PC-9 (cell line): ENCODE results near the gene UNC119B. TPM values are rescaled to one million over a fixed set of nuclear protein-coding genes. Genes with fewer than 3 reads are reported as not detected.

ENCODE experiments used
- BruUV-seq: library from RNA; stranded (reverse); fragments of 400-500 nt; replicated peaks from 2 replicates; lab custom pipeline; 2021; lab: Mats Ljungman, UMichigan
- CTCF ChIA-PET: fragments of 300-600 bp; sonication (Branson Sonifier 250); formaldehyde crosslinking; loops from one replicate; lab custom pipeline; 2022; ENCODE audit warnings: antibody characterized with exemption; lab: Charles Lee
- POLR2A ChIA-PET: fragments of 300-600 bp; sonication (Branson Sonifier 250); formaldehyde crosslinking; loops from one replicate; lab custom pipeline; 2022; ENCODE audit warnings: antibody characterized with exemption; ENCODE audit not compliant: unreplicated experiment; lab: Charles Lee
- DNase-seq, 2 experiments: peaks; one replicate each; pipeline versions ENCODE4 v3.0.0 to v3.0.0-alpha.2; 2015 to 2022; ENCODE audit warnings: mixed read lengths in 1 of 2
- H2AFZ ChIP-seq: fragments of 200-600 bp; sonication (generic); 2 replicates; pipeline ENCODE4 v1.8.1; 2017; ENCODE audit warnings: antibody characterized with exemption
- H3F3A ChIP-seq: fragments of 200-600 bp; sonication (generic); 2 replicates; pipeline ENCODE4 v1.8.1; 2017; ENCODE audit warnings: antibody characterized with exemption, mild to moderate bottlenecking, low read depth; ENCODE audit not compliant: insufficient read depth
- H3K27ac ChIP-seq: fragments of 200-600 bp; sonication (generic); 2 replicates; pipeline ENCODE4 v1.6.1; 2016; ENCODE audit warnings: mixed run types
- H3K27me3 ChIP-seq: fragments of 200-600 bp; sonication (generic); 2 replicates; pipeline ENCODE4 v1.6.1; 2016; ENCODE audit warnings: low read depth, mixed run types; ENCODE audit not compliant: insufficient read depth
- H3K36me3 ChIP-seq: fragments of 200-600 bp; sonication (generic); 2 replicates; pipeline ENCODE4 v1.6.1; 2016; ENCODE audit warnings: low read depth, mixed run types
- H3K4me1 ChIP-seq: fragments of 200-600 bp; sonication (generic); replicated peaks from 2 replicates; pipeline ENCODE4 v1.6.1; 2016; ENCODE audit warnings: mixed run types; ENCODE audit not compliant: insufficient read depth
- H3K4me2 ChIP-seq: fragments of 200-600 bp; sonication (generic); 2 replicates; pipeline ENCODE4 v1.6.1; 2017; ENCODE audit warnings: mixed run types
- H3K4me3 ChIP-seq: fragments of 200-600 bp; sonication (generic); 2 replicates; pipeline ENCODE4 v1.6.1; 2016; ENCODE audit warnings: mixed run types
- H3K79me2 ChIP-seq: fragments of 200-600 bp; sonication (generic); 2 replicates; pipeline ENCODE4 v1.6.1; 2017; ENCODE audit warnings: low read depth, mixed run types
- H3K9me2 ChIP-seq: fragments of 200-600 bp; sonication (generic); 2 replicates; pipeline ENCODE4 v1.8.1; 2017; ENCODE audit warnings: mild to moderate bottlenecking; ENCODE audit not compliant: insufficient read depth
- H3K9me3 ChIP-seq: fragments of 200-600 bp; sonication (generic); 2 replicates; pipeline ENCODE4 v1.8.1; 2016; ENCODE audit warnings: low read depth; ENCODE audit not compliant: insufficient read depth
- H4K20me1 ChIP-seq: fragments of 200-600 bp; sonication (generic); 2 replicates; pipeline ENCODE4 v1.8.1; 2017; ENCODE audit not compliant: insufficient read depth
- EZH2 ChIP-seq: fragments of 200-600 bp; sonication (generic); IDR thresholded peaks from 2 replicates; pipeline ENCODE4 v1.8.0; 2017; ENCODE audit warnings: antibody characterized with exemption, low read depth
- intact Hi-C: fragments of 100-400 bp; cut with micrococcal nuclease; formaldehyde crosslinking; loops from one replicate; pipeline ENCODE4 v1.10.0; 2022; ENCODE audit not compliant: unreplicated experiment
- total RNA-seq: library from RNA; stranded (reverse); gene quantifications from 2 replicates; pipeline ENCODE4 v1.2.3, GENCODE V29; 2021
- TF ChIP-seq, protein P1 (sequence below): fragments of 200-600 bp; sonication (generic); conservative IDR thresholded peaks from 2 replicates; pipeline ENCODE4 v1.6.1; 2017; ENCODE audit warnings: mixed run types, antibody characterized with exemption, mild to moderate bottlenecking, moderate library complexity

The UNC119B gene
- total RNA-seq, 1 experiment from 2014 or later, result 25.9 TPM

DNA sequence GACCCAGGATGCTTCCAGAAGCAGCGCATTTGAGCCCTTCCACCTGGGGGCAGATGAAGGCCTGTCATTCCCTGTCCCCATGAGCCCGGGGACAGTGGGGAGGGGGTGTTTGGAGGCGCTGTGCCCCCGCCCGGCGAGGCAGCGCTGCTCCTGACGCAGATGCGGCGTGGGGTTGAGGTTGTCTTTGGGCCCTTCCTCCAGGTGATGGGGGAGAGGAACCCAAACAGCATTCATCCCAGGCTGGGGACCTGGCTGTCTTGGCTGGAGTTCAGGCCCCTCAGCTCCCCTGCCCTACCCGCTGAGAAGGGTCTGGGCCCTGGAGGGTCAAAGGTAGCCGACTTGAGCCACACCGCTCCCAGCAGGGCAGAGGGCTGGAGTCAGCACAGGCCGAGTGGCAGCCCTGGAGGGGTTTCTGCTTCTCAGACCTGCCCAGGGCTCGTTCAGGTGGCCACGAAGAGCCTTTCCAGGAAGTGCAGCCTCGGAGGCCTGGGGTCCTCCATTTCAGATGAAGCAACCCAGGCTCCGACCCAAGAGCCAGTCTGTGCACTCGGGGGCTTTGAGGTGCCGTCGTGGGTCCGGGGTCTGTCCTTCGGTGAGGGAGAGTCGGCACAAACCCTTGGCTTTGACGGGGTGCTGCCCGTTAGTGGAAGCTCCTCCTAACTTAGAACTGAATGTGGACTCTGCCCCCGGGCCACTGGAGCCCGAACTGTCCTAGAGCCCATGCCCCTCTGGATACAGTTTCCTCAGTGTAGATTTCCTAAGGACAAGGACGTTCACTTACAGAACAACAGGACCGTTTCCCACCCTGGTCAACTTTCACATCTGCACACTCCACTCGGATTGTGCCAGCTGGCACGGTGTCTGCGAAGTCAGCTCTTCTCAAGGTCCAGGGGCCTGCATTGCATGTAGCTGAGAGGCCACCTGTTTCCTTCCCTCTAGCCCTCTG, 31.5 kb downstream of the UNC119B start:
- Histone ChIP-seq H3F3A (no peaks in the 10 kb centered on the region), H2AFZ (no peak overlapping the region), H3K4me2 (no peak overlapping the region), H3K9me2 (no peaks in the 10 kb centered on the region), H3K36me3 (no peaks in the 10 kb centered on the region), H4K20me1 (no peaks in the 10 kb centered on the region), H3K4me1 (no peaks in the 10 kb centered on the region), H3K27me3 (no peaks in the 10 kb centered on the region), H3K9me3 (no peaks in the 10 kb centered on the region), H3K27ac (no peak overlapping the region), H3K79me2 (no peaks in the 10 kb centered on the region), H3K4me3 (no peak overlapping the region)
- BruUV-seq, result no TSS peak
- no peak for DNase-seq
- ChIA-PET POLR2A (no interaction called here), CTCF (no interaction called here)
- intact Hi-C loops, result no loop called here
- TF ChIP-seq, protein P1, sequence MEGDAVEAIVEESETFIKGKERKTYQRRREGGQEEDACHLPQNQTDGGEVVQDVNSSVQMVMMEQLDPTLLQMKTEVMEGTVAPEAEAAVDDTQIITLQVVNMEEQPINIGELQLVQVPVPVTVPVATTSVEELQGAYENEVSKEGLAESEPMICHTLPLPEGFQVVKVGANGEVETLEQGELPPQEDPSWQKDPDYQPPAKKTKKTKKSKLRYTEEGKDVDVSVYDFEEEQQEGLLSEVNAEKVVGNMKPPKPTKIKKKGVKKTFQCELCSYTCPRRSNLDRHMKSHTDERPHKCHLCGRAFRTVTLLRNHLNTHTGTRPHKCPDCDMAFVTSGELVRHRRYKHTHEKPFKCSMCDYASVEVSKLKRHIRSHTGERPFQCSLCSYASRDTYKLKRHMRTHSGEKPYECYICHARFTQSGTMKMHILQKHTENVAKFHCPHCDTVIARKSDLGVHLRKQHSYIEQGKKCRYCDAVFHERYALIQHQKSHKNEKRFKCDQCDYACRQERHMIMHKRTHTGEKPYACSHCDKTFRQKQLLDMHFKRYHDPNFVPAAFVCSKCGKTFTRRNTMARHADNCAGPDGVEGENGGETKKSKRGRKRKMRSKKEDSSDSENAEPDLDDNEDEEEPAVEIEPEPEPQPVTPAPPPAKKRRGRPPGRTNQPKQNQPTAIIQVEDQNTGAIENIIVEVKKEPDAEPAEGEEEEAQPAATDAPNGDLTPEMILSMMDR, result no peak
- no peak for TF ChIP-seq EZH2

DNA sequence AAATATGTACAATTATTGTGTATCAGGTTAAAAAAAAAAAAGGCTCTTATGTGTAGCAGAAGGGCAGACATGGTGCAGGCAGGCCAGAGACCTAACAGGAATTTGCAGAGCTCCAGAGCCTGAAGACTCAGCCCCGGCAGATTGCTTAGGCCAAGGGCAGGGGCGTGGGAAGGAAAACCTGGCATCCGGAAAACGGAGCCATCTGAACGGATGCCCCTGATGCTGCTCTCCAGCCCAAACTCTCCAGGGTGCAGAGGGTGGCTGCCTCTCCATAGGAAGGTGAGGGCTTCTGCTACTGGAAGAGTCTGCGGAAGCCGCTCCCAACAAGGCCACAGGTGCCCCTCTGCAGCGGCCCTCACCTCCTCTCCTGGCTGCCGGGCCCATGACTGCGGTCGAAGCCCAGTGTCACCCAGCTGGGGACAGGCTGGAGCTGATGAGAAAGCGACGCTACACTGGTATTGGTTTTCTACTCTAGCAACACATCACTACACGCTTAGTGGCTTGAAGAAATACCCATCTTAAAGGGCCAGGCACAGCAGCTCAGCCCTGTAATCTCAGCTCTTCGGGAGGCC, 34.8 kb downstream of the UNC119B start:
- no peak for DNase-seq
- Histone ChIP-seq H3K27ac (no peak overlapping the region), H3K4me3 (no peak overlapping the region), H3K9me2 (no peaks in the 10 kb centered on the region), H3F3A (no peaks in the 10 kb centered on the region), H3K9me3 (no peaks in the 10 kb centered on the region), H4K20me1 (no peaks in the 10 kb centered on the region), H2AFZ (no peak overlapping the region), H3K27me3 (no peaks in the 10 kb centered on the region), H3K4me1 (no peaks in the 10 kb centered on the region), H3K79me2 (no peaks in the 10 kb centered on the region), H3K4me2 (no peak overlapping the region), H3K36me3 (no peaks in the 10 kb centered on the region)
- CTCF ChIA-PET, result interaction anchor here (0.7 kb wide), 1 partner anchor 92 kb away, joined by 3 read pairs; no protein-coding TSS in a partner anchor
- no TSS peak for BruUV-seq
- intact Hi-C loops, result no loop called here
- TF ChIP-seq, protein P1, result no peak
- TF ChIP-seq EZH2, result no peak
- POLR2A ChIA-PET, result no interaction called here

DNA sequence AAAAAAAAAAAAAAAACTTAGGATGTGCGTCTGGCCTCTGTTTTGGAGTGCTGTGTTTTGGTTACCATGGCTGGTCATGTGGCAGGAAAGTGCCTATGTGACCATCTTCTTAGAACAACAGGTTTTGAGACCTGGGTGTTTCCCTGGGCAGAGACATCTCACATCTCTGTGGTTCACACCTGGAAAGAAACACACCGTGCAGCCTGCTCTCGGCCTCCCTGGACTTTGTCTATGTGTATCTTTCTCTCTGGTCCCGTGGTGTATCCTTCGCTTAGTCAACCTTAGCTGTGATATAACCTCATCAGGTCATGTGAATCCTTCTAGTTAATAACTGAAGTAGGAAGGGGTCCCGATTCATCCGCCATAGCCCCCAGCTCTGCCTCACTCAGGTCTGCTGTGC, 38.0 kb downstream of the UNC119B start:
- Histone ChIP-seq H3K4me2 (no peak overlapping the region), H3K27me3 (no peaks in the 10 kb centered on the region), H3K4me3 (no peak overlapping the region), H3F3A (no peaks in the 10 kb centered on the region), H3K9me3 (no peaks in the 10 kb centered on the region), H3K4me1 (no peaks in the 10 kb centered on the region), H2AFZ (no peak overlapping the region), H3K79me2 (no peaks in the 10 kb centered on the region), H3K36me3 (no peaks in the 10 kb centered on the region), H3K27ac (no peak overlapping the region), H4K20me1 (no peaks in the 10 kb centered on the region), H3K9me2 (no peaks in the 10 kb centered on the region)
- POLR2A ChIA-PET, result no interaction called here
- CTCF ChIA-PET, result interaction anchor here (0.5 kb wide), 1 partner anchor 547 kb away, joined by 3 read pairs; the partner anchor contains the start of gene RPLP0
- no peak for DNase-seq
- no peak for TF ChIP-seq EZH2
- TF ChIP-seq, protein P1, result no peak
- intact Hi-C loops, result no loop called here
- no TSS peak for BruUV-seq
